Activated naive CD4-positive, alpha-beta T cell (primary cell): ENCODE data around the gene TBXAS1.
A peak's percentile ranks its signal among the peaks of the same experiment; 100 is the strongest.
"Not testable (repeated sequence)": the region's sequence is repeated elsewhere in the genome, so short reads cannot be mapped to it uniquely, and the experiment has no call there.

Source experiments
- DNase-seq, 4 experiments: peaks; one replicate each; lab custom pipeline; 2025; lab: John Stamatoyannopoulos, UW

TBXAS1 gene

GRCh38 chr7:139914306-139915267 lies 85.5 kb downstream of the TBXAS1 start:
- no peak for DNase-seq

- no peak for DNase-seq
Observed at GRCh38 chr7:139915268-139915863, 86.3 kb downstream of the TBXAS1 start.

GRCh38 chr7:139915864-139916716 lies 87.0 kb downstream of the TBXAS1 start:
- peak in 2 of 4 experiments; percentile 7 to 10 for DNase-seq

GRCh38 chr7:139916717-139917395 lies 87.8 kb downstream of the TBXAS1 start:
- DNase-seq = no peak

GRCh38 chr7:139917851-139918250 lies 88.8 kb downstream of the TBXAS1 start:
- no peak for DNase-seq

- no peak for DNase-seq
Observed at GRCh38 chr7:139918480-139918879, 89.4 kb downstream of the TBXAS1 start.

- DNase-seq = no peak
Observed at GRCh38 chr7:139923090-139923489, 94.0 kb downstream of the TBXAS1 start.

- DNase-seq = no peak
Observed at GRCh38 chr7:139924461-139924860, 95.4 kb downstream of the TBXAS1 start.

- DNase-seq = not testable (repeated sequence)
Observed at GRCh38 chr7:139929221-139929620, 100.2 kb downstream of the TBXAS1 start.

GRCh38 chr7:139930286-139930965 lies 101.4 kb downstream of the TBXAS1 start:
- DNase-seq = no peak

GRCh38 chr7:139931190-139931934 lies 102.3 kb downstream of the TBXAS1 start:
- DNase-seq = no peak

GRCh38 chr7:139932531-139932930 lies 103.5 kb downstream of the TBXAS1 start:
- no peak for DNase-seq

GRCh38 chr7:139936760-139937310 lies 107.8 kb downstream of the TBXAS1 start:
- DNase-seq = no peak

GRCh38 chr7:139937715-139938114 lies 108.7 kb downstream of the TBXAS1 start:
- DNase-seq = no peak

- DNase-seq = no peak
Observed at GRCh38 chr7:139940866-139941265, 111.8 kb downstream of the TBXAS1 start.

GRCh38 chr7:139941421-139941820 lies 112.4 kb downstream of the TBXAS1 start:
- no peak for DNase-seq

- no peak for DNase-seq
Observed at GRCh38 chr7:139941866-139942265, 112.8 kb downstream of the TBXAS1 start.

GRCh38 chr7:139942636-139943035 lies 113.6 kb downstream of the TBXAS1 start:
- no peak for DNase-seq

- no peak for DNase-seq
Observed at GRCh38 chr7:139943401-139943800, 114.3 kb downstream of the TBXAS1 start.

- DNase-seq = no peak
Observed at GRCh38 chr7:139944248-139944647, 115.2 kb downstream of the TBXAS1 start.
